NK-92 treated with Interleukin-12 subunit alpha and Interleukin-12 subunit beta, amount 100 ng/mL, for 24 hours (cell line): ENCODE results near the gene HSPE1.
"Not testable (repeated sequence)": the region's sequence is repeated elsewhere in the genome, so short reads cannot be mapped to it uniquely, and the experiment has no call there.

Experiments used
- DNase-seq: peaks from one replicate; lab custom pipeline; 2025; lab: John Stamatoyannopoulos, UW

The HSPE1 gene

GRCh38 chr2:197499594-197500502 lies at the start of gene HSPE1, which contains the start of gene HSPD1:
HSPE1 (plus strand) TSS chr2:197500379; CDS start chr2:197500437, 58 bp downstream.
HSPD1 (minus strand) TSS chr2:197499840; CDS start chr2:197498848, 992 bp downstream.
- DNase-seq, result peak; percentile 97

DNA sequence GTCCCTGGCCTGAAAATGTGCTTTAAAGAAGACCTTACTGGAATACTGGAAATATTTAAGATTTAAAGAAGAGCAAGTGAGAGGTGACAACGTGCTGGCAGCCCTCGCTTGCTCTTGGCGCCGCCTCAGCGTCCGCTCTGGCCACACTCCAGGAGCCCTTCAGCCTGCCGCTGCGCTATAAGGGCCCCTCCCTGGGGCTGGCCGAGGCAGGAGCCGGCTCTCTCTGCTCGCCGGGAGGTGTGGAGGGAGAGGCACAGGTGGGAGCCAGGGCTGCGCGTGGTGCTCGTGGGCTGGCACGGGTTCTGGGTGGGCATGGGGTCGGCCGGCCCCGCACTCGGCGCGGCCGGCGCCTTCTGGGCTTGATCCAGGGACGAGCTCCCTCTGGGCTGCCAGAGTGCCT lies 49.7 kb upstream of the HSPE1 start:
- DNase-seq, result no peak

GRCh38 chr2:197450935-197451358 lies 49.2 kb upstream of the HSPE1 start:
- DNase-seq, result not testable (repeated sequence)

DNA sequence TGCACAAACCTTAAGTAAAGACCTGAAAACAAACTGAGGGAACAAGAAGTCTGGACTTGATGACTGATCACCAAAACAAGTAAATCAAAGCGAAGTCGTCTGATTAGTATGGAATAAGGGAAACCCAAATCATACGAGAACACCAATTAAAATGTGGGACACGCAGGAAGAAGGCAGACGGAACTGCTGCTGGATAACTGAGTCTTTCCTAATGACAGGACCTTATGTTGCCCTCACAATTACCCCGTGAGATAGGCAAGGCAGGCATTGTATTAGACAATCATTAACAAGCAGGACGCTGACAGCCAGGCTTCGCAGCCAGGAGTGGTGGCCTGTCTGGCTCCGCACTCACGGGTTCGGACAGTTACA lies 47.4 kb upstream of the HSPE1 start:
- DNase-seq, result no peak

DNA sequence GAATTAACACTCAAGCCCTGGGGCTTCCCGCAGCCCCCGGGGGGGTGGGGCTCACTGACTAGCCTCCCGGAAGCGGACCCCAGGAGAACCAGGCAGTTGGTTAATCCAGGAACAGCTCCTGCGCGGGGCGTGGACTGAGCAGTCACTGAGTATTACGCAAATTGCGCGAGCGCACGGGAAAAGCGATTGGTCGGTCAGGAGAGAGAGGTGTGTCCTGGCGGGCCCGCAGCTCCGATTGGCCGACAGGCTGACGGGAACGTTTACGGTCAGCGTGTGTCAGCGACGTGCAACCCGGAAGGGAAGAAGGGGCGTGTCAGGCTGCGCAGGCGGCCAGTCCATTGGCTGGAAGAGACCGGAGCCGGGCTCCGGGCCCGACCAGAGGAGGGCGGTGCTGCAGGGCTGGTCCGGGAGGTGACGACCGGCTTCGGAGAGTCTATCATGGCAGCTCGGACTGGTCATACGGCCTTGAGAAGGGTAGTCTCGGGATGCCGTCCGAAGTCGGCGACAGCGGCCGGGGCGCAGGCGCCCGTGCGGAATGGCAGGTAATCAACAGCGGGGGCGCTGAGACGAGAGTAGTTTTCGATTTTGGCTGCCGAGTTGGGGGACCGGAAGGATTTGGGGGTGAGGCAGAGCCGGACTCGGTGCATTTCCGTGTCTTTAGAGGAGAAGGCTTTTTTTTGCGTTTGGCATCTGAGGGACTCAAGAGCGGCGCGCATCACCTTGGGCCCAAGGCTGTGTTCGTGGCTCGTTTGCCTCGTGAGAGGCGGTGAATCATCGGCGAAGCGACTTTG lies 46.9 kb upstream of the HSPE1 start, which contains the start of gene COQ10B:
TSS of gene COQ10B (plus strand) at position 430 of the 791 bp plus-strand sequence. CDS start at position 439, 9 bp downstream.
- DNase-seq, result peak; percentile 99

DNA sequence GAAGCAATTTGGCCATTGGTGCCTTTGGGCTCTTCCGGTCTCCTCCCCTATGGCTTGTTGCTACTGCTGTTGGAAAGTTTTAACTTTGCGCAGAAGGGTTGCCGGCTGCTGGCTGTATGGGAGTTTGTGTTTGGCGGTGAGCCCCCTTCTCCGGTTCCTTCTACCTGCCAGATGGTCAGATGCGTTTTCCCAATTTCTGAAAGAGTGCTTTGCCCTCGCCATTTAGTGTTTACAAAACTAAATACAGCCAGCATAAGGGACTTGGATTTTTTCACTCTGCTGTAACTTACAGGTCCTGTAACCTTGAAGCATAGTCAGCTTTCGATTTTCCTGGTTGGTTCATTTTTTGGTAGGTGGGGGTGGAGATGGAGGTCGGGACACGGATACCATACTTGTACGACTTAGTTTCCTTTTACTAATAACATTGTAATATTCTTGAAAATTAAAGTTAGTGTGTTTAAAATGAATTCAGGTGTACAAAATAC lies 46.2 kb upstream of the HSPE1 start:
- no peak for DNase-seq

DNA sequence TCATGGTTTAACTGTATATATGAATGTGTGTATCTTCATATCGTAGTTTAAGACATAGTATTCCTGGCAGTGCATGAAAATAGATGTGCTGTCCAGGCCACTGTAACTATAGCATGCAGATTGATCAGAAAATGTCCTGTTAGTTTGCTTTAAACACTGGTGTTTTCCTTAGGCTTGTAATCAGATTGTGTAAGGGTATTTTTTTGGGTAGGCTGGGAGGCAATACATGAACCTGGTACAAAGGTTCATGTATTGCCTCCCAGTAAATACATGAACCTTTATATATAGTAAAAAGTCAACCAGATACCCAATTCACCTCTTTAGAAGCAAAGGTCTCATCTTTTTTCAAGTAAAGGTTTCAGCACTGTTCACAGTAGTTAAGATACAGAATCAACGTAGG lies 45.3 kb upstream of the HSPE1 start:
- no peak for DNase-seq

- no peak for DNase-seq
Observed at GRCh38 chr2:197455428-197455827, 44.8 kb upstream of the HSPE1 start.

GRCh38 chr2:197460649-197461048 lies 39.5 kb upstream of the HSPE1 start:
- no peak for DNase-seq

- DNase-seq, result no peak
Observed at GRCh38 chr2:197461057-197461456, 39.1 kb upstream of the HSPE1 start.

DNA sequence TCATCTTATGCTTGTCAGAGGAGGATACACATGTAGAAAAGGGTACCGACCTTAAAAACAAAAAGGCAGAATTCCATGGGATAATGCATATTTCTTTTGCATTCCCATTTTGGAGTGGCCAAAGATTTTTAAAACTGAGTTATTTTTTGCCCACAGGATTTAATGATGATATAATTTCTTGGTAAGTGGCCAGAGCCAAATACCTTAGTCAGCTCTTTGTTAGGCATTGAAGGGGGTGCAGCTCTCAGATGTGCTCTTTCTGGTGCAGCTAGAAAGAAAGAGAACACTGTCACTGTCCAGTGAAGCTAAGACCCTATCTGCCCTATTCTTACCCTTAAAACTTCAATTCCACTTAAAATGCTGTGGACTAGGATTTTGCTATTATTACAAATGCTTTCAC lies 36.0 kb upstream of the HSPE1 start:
- no peak for DNase-seq

DNA sequence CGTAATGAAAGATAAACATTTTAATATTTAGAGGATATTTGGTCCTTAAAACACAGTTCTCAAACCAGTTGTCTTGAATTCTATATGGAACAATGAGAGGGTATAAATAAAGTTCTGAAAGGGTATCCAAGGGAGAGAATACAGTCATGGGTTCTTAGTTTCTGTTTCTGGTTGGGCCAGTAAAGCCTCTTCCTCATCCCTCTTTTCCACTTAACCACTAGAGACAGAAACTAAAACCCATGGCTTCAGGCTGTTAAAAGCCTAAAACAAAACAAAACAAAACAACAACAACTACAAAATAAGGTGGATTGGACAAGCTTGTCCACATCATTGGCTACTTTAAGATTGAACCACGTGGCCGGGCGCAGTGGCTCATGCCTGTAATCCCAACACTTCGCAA lies 28.0 kb upstream of the HSPE1 start:
- DNase-seq, result no peak

- no peak for DNase-seq
Observed at GRCh38 chr2:197477797-197478196, 22.4 kb upstream of the HSPE1 start.

DNA sequence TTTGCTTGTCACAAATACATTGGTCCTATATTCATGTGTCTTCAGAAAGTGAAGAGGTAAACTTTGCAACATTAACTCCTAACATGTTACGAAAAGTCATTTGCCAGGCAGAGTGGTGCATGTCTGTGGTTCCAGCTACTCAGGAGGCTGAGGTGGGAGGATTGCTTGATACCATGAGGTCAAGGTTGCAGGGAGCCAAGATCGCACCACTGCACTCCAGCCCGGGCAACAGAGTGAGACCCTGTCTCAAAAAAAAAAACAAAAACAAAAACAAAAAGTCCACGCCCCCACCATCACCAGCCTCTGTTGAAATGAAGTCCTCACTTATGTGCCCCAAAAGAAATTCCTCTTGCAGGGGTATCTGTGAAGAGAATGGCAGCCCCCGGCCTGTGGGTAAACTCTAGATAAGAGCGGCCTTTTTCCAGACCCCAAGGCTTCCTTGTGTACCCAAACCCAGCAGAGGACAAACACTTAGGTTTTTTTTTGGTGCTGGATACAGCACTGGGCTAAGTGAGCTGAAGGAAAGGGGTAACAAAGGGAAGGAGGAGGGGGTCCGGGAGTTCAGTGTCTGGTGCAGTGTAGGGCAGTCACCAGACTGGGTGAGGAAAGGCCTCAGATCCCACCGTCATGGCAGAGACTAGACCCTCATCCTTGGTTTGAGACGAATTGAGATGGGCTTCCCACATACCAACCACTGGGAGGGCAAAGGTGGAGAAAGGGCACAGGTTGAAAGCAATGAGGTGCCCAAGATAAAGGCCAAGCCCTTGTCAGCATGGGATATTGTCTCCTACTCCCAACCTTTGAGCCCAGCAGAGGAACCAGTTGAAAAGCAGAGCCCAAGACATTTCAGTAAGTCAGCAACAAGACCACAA lies 19.8 kb upstream of the HSPE1 start:
- no peak for DNase-seq

DNA sequence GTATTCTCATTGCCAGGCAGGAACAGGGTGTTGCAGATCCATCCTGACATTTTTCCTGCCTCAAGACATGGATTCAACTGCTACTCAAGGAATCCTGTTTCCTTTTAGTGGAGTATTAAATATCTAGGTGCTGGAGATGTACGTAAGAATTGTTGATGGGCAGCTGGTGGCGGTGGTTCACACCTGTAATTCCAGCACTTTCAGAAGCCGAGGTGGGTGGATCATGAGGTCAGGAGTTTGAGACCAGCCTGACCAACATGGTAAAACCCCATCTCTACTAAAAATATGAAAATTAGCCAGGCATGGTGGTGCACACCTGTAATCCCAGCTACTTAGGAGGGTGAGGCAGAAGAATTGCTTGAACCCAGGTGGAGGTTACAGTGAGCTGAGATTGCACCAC lies 15.9 kb upstream of the HSPE1 start:
- not testable (repeated sequence) for DNase-seq

- no peak for DNase-seq
Observed at GRCh38 chr2:197486175-197486574, 14.0 kb upstream of the HSPE1 start.

GRCh38 chr2:197487385-197487784 lies 12.8 kb upstream of the HSPE1 start:
- DNase-seq, result no peak

- DNase-seq, result no peak
Observed at GRCh38 chr2:197495433-197496134, 4.6 kb upstream of the HSPE1 start.

GRCh38 chr2:197496695-197497094 lies 3.5 kb upstream of the HSPE1 start:
- no peak for DNase-seq

- no peak for DNase-seq
Observed at GRCh38 chr2:197497326-197497725, 2.9 kb upstream of the HSPE1 start.
